ENCODE data around the gene ZSWIM2. TPM values are rescaled to one million over a fixed set of nuclear protein-coding genes. Genes with fewer than 3 reads are reported as not detected.

Gene ZSWIM2
- total RNA-seq, 1 donor from 2014 or later = not detected

DNA sequence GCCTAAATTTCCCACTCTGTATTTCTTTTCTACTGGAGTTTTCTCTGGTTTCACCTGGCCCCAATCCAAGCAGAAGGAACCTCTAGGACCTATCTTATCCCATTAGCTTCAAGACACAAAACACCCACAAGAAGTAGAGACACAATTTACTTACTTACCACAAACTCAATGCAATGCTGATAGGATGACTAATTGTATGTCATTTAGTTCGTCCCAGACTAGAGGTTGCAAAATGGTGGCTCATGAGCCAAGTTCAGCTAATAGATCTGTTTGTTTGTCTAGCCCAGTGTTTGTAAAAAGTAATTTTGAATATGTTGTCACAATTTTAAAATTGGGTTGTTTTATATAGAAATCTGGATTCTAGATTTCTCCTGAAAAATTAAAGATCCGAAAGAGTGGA, 34.7 kb upstream of the ZSWIM2 start:
- DNase-seq = no peak
- H3K27ac Mint-ChIP-seq (ENCODE audit: unreplicated experiment) = no peak overlapping the region
- peaks cover 2% of the 10 kb centered on the region for H3K9me3 Mint-ChIP-seq (ENCODE audit: unreplicated experiment)
- peaks cover 6% of the 10 kb centered on the region for H3K36me3 Mint-ChIP-seq (ENCODE audit: unreplicated experiment)
- TF ChIP-seq, protein P1, sequence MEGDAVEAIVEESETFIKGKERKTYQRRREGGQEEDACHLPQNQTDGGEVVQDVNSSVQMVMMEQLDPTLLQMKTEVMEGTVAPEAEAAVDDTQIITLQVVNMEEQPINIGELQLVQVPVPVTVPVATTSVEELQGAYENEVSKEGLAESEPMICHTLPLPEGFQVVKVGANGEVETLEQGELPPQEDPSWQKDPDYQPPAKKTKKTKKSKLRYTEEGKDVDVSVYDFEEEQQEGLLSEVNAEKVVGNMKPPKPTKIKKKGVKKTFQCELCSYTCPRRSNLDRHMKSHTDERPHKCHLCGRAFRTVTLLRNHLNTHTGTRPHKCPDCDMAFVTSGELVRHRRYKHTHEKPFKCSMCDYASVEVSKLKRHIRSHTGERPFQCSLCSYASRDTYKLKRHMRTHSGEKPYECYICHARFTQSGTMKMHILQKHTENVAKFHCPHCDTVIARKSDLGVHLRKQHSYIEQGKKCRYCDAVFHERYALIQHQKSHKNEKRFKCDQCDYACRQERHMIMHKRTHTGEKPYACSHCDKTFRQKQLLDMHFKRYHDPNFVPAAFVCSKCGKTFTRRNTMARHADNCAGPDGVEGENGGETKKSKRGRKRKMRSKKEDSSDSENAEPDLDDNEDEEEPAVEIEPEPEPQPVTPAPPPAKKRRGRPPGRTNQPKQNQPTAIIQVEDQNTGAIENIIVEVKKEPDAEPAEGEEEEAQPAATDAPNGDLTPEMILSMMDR (IDR thresholded peaks at IDR 0.05; ENCODE audit: partially characterized antibody, unreplicated experiment) = no peak
- no peak overlapping the region for H3K4me3 Mint-ChIP-seq (ENCODE audit: unreplicated experiment)
- no peaks in the 10 kb centered on the region for H3K27me3 Mint-ChIP-seq (ENCODE audit: unreplicated experiment)
- H3K4me1 Mint-ChIP-seq (ENCODE audit: low read depth, unreplicated experiment) = peaks cover 4% of the 10 kb centered on the region

DNA sequence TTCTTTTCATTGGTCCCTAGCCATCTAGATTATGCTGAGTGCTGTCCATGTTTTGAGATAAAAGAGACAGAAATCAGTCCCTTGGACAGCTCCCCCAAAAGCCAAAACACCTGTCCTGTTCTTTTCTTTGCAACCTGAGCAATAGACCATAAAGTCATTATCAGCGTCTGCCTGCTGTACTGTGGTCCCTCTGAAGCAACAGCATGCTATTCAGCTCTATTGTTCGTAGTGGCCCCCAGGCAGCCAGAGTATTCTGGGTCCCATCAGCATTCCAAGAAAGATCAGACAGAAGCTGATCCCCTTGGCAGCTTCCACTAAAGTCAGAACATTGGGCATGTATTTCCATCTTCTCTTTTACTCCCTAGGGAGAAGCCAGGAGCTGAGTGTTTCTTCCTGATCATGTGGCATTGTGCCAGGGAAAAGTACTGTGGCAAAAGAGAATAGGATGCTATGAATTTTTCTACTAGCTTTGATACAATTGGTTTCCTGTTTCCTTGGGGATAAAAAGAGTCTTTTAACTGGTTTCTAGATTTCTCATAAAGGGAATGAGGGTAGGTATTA, 33.6 kb upstream of the ZSWIM2 start:
- Mint-ChIP-seq H3K36me3 (ENCODE audit: unreplicated experiment) (peaks cover 6% of the 10 kb centered on the region), H3K9me3 (ENCODE audit: unreplicated experiment) (peaks cover 4% of the 10 kb centered on the region), H3K27ac (ENCODE audit: unreplicated experiment) (no peak overlapping the region), H3K4me1 (ENCODE audit: low read depth, unreplicated experiment) (peaks cover 4% of the 10 kb centered on the region), H3K4me3 (ENCODE audit: unreplicated experiment) (no peak overlapping the region), H3K27me3 (ENCODE audit: unreplicated experiment) (no peaks in the 10 kb centered on the region)
- TF ChIP-seq, protein P1 (IDR thresholded peaks at IDR 0.05; ENCODE audit: partially characterized antibody, unreplicated experiment) = no peak
- no peak for DNase-seq

DNA sequence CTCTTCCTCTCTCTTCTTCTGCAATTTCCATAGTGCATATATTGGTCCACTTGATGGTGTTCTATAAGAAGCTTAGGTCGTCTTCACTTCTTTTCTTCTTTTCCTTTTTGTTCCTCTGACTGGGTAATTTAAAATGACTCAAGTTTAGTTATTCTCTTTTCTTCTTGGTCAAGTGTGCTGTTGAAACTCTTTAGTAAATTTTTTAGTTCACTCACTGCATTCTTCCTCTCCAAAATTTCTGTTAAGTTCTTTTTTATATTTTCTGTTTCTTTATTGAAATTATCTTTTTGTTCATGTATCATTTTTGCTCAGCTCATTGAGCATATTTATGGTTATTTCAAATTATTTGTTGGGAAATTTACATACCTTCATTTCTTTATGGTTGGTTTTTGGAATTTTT, 32.7 kb upstream of the ZSWIM2 start:
- Mint-ChIP-seq H3K27me3 (ENCODE audit: unreplicated experiment) (no peaks in the 10 kb centered on the region), H3K4me3 (ENCODE audit: unreplicated experiment) (no peak overlapping the region), H3K4me1 (ENCODE audit: low read depth, unreplicated experiment) (peaks cover 4% of the 10 kb centered on the region), H3K27ac (ENCODE audit: unreplicated experiment) (no peak overlapping the region), H3K36me3 (ENCODE audit: unreplicated experiment) (peaks cover 6% of the 10 kb centered on the region), H3K9me3 (ENCODE audit: unreplicated experiment) (peaks cover 4% of the 10 kb centered on the region)
- no peak for DNase-seq
- TF ChIP-seq, protein P1 (IDR thresholded peaks at IDR 0.05; ENCODE audit: partially characterized antibody, unreplicated experiment) = no peak

DNA sequence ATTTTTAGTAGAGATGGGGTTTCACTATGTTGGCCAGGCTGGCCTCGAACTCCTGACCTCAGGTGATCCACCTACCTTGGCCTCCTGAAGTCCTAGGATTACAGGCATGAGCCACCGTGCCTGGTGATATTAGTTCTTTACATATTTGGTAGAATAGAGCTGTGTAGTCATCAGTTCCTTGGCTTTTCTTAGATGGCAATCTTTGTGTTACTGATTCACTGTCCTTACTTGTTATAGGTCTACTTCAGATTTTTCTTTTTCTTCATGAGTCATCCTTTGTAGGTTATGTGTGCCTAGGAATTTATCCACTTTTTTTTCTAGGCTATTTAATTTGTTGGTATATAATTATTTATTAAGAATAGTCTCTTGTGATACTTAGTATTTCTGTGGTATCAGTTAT, 30.3 kb upstream of the ZSWIM2 start:
- H3K4me3 Mint-ChIP-seq (ENCODE audit: unreplicated experiment) = no peak overlapping the region
- no peak for DNase-seq
- no peak overlapping the region for H3K27ac Mint-ChIP-seq (ENCODE audit: unreplicated experiment)
- TF ChIP-seq, protein P1 (IDR thresholded peaks at IDR 0.05; ENCODE audit: partially characterized antibody, unreplicated experiment) = no peak
- no peaks in the 10 kb centered on the region for H3K4me1 Mint-ChIP-seq (ENCODE audit: low read depth, unreplicated experiment)
- H3K36me3 Mint-ChIP-seq (ENCODE audit: unreplicated experiment) = peaks cover 6% of the 10 kb centered on the region
- no peaks in the 10 kb centered on the region for H3K27me3 Mint-ChIP-seq (ENCODE audit: unreplicated experiment)
- peaks cover 4% of the 10 kb centered on the region for H3K9me3 Mint-ChIP-seq (ENCODE audit: unreplicated experiment)

DNA sequence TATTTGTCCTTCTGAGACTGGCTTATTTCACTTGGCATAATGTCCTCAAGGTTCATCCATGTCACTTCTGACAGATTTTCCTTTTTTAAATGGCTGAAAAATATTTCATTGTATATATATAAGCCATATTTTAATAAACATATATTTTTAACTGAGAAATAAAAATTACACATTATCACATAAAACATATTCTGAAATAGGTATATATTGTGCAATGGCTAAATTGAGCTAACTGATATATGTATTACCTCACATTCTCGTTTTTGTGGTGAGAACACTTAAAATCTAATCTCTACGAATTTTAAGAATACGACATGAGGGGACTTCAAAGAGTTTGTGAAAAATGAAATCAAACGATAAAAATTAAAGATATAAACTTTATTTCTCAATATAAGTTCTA, 25.7 kb upstream of the ZSWIM2 start:
- Mint-ChIP-seq H3K36me3 (ENCODE audit: unreplicated experiment) (no peaks in the 10 kb centered on the region), H3K27me3 (ENCODE audit: unreplicated experiment) (no peaks in the 10 kb centered on the region), H3K27ac (ENCODE audit: unreplicated experiment) (no peak overlapping the region), H3K4me1 (ENCODE audit: low read depth, unreplicated experiment) (no peaks in the 10 kb centered on the region), H3K4me3 (ENCODE audit: unreplicated experiment) (no peak overlapping the region), H3K9me3 (ENCODE audit: unreplicated experiment) (peaks cover 1% of the 10 kb centered on the region)
- no peak for DNase-seq
- TF ChIP-seq, protein P1 (IDR thresholded peaks at IDR 0.05; ENCODE audit: partially characterized antibody, unreplicated experiment) = no peak
